NCI-H1930 (cell line): ENCODE measurements around the gene PPDPF.
A peak's percentile ranks its signal among the peaks of the same experiment; 100 is the strongest.
"Not testable (repeated sequence)": the region's sequence is repeated elsewhere in the genome, so short reads cannot be mapped to it uniquely, and the experiment has no call there.

Source experiments
- DNase-seq, 2 experiments: peaks; one replicate each; lab custom pipeline; 2025; lab: John Stamatoyannopoulos, UW

Gene PPDPF

DNA sequence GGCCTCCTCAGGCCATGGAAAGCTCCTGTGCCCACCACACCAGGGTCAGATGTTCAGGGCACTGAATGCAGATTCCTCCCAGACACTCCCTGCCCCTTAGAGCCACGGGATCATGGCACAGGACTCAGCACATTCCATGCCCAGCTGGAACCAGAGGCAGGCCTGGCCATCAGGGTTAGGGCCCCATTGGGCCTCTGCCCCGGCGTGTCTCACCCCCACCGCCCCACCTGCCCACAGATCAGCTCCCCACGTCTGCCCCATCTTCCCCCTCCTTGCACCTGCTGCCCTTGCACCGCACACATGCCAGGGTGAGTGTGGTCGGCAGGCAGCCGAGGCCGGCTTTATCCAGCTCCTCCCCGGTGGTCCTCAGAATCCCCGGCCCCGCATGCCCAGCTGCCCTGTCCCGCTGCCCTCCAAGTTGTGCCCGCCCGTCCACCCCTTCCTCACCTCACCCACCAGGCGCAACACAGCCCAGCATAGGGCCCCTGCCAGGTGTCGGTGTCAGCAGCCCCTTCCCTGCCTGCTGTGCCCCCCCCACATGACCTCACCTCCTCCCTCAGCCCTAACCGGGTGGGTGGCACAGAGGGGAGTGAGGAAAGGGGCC is 29.2 kb downstream of the PPDPF start:
- DNase-seq = no peak

DNA sequence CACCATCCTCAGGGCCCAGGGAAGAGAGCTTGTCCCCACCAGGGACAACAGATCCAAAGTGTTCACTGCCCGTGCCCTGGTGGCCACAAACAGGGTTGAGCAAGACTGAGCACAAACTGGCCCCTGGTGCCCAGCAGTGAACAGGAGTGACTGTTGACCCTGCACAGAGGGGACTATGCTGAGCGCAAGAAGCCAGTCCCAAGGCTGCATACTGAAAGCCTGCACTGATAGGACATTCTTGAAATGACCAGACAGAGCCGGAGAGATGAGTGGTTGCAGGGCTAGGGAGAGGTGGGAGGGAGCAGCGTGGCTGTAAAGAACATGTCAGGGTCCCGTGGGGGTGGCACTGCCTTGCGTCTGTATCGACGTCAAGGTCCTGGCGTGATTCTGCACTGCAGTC is 30.5 kb downstream of the PPDPF start:
- DNase-seq = no peak

DNA sequence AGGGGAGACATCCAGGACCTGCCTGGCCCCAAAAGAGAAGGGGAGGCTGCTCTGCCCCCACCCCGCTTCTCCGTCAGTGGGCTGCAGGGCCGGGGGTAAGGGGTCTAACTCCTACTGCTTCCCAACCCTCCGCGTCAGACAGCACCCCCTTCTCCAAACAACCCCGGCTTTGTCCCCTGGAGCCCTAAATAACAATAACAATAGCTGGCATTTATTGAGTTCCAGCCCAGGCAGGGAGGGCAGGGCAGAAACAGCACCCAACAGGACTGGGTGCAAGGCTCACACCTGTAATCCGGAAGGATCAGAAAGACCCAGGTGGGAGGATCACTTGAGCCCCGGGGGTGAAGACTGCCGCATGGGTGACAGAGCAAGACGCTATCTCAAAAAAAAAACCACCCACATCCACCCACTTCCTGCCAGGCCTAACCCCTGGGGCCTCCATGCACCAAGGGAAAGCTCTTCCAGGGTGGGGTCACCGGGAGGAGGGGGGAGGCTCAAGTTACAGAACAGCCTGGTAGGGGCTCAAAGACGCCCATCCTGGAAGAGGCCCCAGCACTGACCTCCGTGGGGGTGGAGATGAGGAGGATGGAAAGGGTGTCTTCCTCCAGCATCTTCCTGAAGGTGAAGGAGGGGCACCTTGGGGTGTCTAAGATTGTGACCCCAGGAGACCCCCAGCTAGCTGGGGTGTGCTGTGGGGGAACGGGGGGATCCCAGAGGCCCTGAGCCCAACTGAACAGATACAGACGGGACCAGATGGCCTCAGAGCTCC is 32.1 kb downstream of the PPDPF start:
- no peak for DNase-seq

DNA sequence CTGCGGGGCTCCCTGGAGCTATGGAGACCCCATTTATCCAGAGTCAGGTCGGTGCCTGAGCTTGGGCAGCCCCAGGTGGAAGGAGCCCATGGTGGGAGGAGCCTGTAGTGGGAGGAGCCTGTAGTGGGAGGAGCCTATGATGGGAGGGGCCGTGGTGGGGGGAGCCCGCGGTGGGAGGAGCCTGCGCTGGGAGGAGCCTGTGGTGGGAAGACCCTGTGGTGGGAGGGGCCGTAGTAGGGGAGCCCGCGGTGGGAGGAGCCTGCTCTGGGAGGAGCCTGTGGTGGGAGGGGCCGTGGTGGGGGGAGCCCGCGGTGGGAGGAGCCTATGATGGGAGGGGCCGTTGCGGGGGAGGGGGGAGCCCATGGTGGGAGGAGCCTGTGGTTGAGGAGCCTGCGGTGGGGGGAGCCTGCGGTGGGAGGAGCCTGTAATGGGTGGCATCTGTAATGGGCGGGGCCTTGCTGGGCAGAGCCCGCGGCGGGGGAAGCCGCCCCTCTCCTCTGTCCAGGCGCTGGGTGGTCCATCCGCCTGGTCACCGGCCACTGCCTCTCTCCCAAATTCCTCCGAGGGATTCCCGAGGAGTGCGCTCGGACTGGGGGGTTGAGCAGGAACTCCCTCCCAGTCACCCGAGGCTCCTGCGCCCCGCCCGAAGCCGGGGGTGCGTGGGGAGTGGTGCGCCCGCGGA is 32.8 kb downstream of the PPDPF start:
- peak; percentile 84 to 85 for DNase-seq

DNA sequence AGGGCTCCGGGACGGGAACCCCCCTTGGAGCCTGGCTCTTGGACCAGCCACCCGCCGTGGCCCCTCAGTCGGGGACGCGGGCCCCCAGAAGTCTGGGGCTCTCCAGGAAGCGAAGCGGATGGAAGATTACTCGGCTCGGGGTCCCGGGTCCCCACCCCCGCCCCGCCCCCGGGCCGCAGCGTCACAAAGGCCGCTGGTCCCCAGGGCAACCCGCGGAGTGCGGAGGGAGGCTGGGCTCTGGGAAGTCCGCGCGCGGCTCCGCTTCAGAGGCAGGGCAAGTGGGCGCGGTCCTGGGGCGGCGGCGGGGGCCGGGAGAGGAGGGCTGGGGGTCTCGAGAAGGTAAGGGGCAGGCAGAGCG is 33.3 kb downstream of the PPDPF start, which contains the start of gene FNDC11:
TSS of gene FNDC11 (plus strand) at position 227 of the 358 bp plus-strand sequence. CDS start 1,505 bp downstream, outside the sequence.
- DNase-seq = peak; percentile 68 to 69

DNA sequence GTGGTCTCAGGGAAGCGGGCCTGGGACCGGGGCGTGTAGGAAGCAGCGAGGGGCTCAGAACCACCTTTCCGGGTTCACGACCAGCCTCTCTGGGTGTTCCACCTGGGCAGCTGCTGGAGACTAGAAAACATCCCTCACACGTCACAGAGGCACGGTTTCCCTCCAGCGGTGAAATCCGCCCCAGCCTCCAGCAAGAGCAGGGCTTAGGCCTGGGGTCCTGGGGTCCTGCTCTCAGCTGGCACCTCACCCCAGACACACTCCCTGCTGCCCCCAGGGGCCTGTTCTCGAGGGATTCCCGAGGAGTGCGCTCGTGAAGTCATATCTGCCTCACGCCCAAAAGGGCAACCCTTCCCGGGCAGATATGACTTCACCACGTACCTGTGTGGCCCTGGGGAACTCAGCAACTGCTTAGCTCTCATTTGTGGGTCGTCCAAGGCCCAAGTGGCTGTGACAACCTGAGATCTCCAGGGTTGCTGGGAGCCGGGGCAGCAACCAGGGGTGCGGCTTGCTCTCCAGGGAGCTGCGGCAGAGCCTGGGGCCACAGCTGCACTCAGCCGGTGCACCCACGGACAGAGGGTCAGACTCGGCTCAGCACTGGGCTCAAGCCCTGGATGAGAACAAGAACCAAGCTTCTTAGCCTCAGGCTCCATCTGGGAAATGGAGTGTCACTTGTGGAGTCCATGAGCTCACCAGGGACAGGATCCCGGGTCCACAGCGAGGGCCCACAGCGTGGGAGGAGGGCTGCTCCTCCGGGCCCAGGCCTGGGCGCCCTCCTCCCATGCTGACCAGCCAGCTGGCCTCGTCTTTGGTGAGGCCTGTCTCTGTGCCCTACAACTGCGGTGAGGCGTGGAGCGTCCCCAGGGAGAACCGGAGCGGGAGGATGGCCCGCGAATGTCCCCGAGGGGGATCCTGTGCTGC is 34.1 kb downstream of the PPDPF start:
- DNase-seq = no peak

DNA sequence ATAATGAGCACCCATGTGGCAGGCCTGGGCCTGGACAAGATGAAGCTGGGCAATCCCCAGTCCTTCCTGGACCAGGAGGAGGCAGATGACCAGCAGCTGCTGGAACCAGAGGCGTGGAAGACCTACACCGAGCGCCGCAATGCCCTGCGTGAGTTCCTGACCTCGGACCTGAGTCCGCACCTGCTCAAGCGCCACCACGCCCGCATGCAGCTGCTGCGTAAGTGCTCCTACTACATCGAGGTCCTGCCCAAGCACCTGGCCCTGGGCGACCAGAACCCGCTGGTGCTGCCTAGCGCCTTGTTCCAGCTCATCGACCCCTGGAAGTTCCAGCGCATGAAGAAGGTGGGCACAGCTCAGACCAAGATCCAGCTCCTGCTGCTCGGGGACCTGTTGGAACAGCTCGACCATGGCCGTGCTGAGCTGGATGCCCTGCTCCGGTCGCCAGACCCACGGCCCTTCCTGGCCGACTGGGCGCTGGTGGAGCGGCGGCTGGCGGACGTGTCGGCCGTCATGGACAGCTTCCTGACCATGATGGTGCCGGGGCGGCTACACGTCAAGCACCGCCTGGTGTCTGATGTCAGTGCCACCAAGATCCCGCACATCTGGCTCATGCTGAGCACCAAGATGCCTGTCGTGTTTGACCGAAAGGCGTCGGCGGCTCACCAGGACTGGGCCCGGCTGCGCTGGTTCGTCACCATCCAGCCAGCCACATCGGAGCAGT is 35.3 kb downstream of the PPDPF start:
- DNase-seq = no peak

DNA sequence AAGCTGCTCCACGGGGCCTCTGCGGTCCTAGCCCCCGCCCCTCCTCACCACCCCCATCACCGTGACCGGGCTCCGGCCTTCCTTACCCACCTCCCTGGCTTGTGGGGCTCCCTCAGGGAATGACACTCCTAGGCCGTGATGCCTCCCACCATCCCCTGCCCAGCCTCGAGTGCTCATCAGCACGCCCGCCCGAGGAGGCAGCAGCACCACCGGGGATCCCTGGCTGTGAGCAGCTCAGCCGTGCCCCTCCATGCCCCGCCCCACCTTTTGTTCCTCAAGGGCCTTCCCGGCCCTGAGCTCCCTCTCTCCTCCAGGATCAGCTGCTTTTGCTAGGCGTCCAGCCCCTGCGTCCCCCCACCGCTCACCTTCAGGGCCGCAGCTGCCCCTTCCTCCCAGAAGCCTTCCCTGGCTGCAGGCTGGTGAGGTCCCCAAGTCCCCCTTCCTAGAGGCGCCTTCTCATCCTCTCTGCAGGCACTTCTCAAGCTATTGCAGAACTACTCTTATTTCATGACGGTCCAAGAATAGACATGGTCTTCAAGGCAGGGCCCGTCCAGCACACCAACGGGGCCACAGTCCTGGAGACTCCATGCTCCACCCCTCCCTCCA is 36.4 kb downstream of the PPDPF start:
- no peak for DNase-seq

DNA sequence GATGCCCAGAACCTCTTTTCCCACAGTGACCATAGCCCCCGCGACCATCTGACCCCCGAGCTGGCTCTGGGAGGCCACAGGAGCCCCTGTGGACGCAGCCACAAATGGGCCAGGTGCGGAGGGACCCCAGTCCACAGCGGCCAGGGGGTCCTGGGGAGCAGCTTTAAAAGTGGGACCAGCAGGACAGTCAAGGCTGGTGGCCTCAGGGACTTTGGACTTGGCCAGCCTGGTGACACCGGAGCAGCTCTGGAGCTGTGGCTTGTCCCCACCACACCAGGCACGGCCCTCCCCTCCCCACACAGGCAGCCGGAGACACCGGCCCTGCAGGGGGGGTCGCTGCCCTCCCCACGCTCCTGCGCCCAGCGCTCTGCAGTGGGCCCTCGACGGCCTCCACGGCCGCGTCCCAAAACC is 36.9 kb downstream of the PPDPF start:
- DNase-seq = no peak

DNA sequence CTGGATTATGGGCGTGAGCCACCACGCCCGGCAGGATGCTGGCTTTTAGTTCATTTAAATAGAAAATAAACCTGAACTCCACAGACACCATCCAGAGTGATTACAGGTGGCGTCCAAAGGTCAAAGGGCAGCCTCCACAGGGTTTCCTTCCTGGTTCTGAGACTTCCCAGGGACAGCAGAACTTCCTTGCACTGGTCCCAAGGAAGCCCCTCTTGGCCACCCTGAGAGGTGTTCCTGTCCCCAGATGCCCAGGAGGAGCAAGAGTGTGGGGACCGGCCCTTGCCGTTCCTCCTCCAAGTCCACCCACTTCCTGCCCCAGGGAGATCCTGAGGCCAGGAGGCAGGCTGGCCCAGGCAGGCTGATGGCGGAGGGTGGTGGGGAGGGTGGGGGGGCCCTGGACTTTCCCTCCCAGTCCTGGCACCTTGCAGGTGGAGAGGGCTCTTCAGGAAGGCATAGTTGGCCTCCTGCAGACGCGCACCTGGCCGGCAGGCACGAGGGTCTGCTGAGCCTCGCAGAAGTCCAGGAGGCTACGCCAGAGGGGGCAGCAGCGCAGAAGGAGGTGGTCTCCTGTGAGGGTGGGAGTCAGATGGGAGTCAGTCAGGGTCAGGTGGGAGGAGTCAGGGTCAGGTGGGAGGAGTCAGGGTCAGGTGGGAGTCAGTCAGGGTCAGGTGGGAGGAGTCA is 38.4 kb downstream of the PPDPF start:
- DNase-seq = no peak

DNA sequence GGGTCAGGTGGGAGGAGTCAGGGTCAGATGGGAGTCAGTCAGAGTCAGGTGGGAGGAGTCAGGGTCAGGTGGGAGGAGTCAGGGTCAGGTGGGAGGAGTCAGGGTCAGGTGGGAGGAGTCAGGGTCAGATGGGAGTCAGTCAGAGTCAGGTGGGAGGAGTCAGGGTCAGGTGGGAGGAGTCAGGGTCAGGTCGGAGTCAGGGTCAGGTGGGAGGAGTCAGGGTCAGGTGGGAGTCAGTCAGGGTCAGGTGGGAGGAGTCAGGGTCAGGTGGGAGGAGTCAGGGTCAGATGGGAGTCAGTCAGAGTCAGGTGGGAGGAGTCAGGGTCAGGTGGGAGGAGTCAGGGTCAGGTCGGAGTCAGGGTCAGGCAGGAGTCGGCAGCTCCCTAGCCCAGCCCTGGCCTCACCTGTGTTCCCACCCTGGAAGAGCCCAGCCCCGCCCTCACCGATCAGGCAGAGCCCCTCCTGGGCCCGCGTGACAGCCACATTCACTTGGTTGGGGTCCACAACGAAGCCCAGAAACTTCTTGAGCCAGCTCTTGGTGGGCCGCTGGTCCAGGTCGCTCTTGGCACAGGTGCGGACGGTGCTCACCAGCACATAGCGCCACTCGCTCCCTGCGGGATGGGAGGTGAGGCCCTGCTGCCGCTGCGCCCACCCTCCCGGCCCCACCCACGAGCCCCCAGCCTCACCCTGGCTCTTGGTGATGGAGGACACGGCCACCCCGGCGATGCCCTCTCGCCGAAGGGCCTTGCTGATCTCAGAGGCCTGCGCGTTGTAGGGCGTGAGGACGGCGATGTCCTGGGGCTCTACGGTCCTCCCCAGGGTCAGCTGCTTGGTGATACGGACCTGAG is 39.1 kb downstream of the PPDPF start:
- DNase-seq = not testable (repeated sequence)

DNA sequence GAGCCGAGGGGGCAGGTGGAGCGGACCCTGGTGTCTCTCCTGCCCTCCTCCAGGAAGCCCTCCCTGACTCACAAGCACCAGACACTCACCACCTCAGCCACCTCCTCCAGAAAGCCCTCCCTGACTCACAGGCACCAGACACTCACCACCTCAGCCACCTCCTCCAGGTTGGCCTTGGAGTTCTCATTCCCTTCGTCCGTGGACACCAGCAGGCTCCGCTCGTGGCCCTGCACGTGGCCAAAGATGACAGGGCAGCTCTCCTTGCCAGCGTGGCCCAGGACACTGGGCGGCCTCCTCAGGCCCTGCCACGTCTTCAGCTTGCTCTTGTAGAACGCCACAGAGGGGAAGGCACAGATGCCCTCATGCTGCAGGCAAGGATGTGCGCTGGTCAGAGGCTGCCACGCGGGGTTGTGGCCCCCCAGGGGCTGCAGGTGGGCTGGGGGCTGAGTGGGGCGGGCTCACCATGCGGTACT is 39.8 kb downstream of the PPDPF start:
- DNase-seq = no peak

DNA sequence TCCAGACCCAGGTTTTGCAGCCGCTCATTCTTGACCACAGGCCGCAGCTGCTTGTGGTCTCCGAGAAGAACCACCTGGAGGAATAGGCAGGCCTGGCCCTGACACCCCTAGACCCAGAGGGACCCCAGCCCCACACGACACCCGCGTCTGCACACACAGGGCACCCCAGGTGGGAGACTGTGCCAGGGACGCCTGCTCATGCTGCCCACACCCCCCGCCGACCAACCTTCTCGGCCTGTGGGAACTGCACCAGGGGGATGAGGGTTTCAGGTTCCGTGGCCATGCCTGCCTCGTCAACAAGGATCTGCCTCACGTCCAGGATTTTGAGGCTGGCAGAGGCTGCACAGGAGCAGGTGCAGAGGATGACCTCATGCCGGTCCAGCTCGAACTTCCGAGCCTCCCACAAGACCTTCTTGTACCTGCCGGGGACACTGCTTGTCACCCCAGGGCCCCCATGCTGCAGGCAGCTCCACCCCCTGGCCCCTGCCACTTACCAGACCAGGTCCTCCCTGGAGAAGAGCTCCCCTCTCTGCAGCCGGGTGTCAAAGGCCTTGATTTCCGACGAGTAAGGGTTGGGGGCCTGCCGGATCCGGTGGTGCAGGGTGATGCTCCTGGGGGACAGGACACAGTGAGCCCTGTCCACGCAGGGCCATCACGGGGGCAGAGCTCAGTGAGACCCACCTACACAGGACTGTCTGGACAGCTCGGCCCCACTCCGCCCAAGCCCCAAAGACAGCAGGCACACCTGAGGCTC is 40.5 kb downstream of the PPDPF start:
- DNase-seq = no peak

DNA sequence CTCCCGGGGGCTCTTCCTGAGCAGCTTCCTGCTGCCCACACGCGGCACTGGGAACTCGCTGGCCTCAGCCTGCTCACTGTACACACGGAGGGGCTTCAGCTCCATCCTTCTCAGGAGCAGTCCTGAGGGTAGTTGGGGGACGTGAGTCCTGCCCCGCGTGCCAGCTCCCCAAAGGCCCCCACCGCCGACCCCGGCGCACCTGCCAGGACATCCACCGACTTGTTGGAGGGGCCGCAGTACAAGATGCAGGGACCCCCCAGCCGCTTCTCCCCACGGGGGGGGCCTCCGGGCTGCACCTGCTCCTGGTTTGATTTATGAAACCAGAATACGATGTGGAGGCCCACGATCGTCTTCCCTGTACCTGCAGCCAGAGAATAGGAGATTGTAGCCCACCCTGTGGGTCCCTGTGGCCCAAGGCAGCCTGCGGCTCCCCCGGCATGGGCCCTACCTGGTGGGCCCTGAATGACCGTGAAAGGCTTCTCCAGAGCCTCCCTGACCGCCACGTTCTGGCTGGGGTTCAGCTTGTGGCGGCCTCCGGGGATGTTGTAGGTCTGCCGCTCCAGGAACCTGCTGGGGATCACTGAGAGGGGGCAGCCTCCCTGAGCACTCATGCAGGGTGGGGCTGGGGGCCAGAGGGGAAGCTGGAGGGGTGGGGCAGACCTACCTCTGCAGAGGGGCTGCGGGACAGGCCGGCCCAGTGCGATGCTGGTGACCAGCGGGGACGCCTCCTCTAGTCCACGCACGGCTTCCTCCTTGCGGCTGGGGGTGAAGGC is 41.2 kb downstream of the PPDPF start:
- DNase-seq = no peak

DNA sequence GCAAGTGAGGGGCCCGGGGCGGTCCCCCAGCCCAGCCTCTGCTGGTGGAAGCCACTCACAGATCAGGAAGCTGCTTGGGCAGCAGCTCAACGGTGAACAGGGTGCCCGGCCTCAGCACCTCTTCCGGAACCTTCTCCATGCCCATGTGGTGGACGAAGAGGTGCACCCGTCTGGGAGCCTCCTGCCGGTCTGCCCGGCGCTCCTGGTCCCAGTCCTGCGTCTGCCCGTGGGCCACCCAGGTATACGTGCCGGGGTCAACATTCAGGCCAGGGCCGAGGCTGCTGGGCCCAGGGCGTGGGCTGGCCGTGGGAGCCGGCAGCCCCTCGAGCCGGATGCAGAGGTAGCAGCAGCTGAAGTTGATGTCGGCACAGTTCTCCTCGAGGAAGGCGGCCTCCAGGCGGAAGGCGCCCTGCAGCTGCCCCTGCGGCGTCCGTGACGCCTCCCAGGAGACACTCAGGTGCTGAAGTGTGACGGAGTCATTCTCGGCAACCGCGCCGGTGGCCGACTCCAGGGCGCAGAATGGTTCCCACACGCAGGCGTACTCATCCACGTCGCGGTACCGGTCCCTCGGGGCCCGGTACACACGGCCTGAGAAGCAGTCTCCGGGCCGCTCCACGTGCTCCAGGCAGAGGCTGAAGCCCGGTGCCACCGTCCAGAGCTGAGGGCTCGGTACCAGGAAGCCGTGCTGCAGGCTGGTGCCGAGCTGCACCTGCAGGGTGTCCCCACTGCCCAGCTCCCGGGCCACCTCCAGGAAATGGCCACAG is 42.1 kb downstream of the PPDPF start:
- no peak for DNase-seq

DNA sequence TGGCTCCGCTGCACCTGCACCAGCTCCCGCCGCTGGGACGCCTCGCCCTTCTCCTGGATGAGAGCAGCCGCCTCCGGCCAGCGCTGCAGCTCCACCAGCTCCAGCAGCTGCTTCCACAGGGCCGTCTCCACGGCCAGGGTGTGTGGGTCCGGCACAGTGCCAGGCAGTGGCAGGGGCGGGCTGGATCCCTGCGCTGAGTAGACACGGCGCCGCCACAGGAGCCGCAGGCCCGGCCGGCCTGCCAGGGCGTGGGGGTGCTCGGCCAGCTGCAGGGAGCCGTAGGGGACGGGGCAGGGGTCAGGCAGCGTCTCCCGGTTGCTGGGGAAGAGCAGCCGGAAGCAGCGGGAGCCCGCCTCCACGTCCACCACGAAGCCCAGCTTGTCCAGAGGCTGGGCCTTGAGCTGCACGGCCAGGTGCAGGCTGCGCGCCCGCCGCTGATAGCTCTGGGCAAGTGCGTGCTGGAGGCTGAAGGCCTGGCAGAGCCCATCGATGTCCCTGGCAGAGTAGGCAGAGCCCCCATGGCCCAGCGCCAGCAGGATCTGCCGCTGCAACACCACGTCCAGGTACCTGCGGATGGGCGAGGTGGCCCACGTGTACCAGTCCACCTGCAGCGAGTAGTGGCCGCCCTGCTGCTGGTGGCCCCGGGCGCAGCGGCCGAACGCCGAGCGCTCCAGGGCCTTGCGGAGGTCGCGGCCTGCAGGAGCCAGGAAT is 42.8 kb downstream of the PPDPF start:
- no peak for DNase-seq
